Keratinocyte (primary cell): ENCODE results near the gene CCDC149. TPM values are rescaled to one million over a fixed set of nuclear protein-coding genes. Genes with fewer than 3 reads are reported as not detected.

Experiments used
- DNase-seq: peaks from one replicate; pipeline ENCODE4 v3.0.0-alpha.2; 2011; ENCODE audit warnings: low read depth, missing footprints, low spot score
- FAIRE-seq: peaks from 2 replicates; lab custom pipeline; 2011; peaks lifted over from hg19 to GRCh38; lab: Jason Lieb, UNC
- H2AFZ ChIP-seq: 2 replicates; pipeline ENCODE4 v1.6.0; 2012; ENCODE audit warnings: low read length, control low read depth, inconsistent platforms; ENCODE audit not compliant: control insufficient read depth
- H3K27ac ChIP-seq: 2 replicates; pipeline ENCODE4 v1.5.1; 2011; ENCODE audit warnings: low read length; ENCODE audit not compliant: control insufficient read depth, insufficient read depth
- H3K27me3 ChIP-seq: 3 replicates; pipeline ENCODE4 v1.6.0; 2011; ENCODE audit warnings: low read length; ENCODE audit not compliant: control insufficient read depth, insufficient read depth; ENCODE audit errors: extremely low read depth
- H3K36me3 ChIP-seq, 2 experiments: 2 replicates in 1 of 2; 3 replicates in 1 of 2; pipeline ENCODE4 v1.5.1; 2011; ENCODE audit warnings: low read length in 2 of 2, mild to moderate bottlenecking in 1 of 2; ENCODE audit not compliant: control insufficient read depth in 2 of 2, insufficient read depth in 2 of 2; ENCODE audit errors: extremely low read depth in 1 of 2
- H3K4me1 ChIP-seq: 3 replicates; pipeline ENCODE4 v1.5.1; 2011; ENCODE audit warnings: low read length; ENCODE audit not compliant: control insufficient read depth, insufficient read depth; ENCODE audit errors: extremely low read depth
- H3K4me2 ChIP-seq: 3 replicates; pipeline ENCODE4 v1.6.0; 2011; ENCODE audit warnings: low read depth, low read length; ENCODE audit not compliant: control insufficient read depth, insufficient read depth; ENCODE audit errors: extremely low read depth
- H3K4me3 ChIP-seq, 3 experiments: fragments of 200-600 bp in 1 of 3; sonication (generic) in 1 of 3; 2 replicates in 2 of 3; 3 replicates in 1 of 3; pipeline ENCODE4 v1.5.1; 2011 to 2016; ENCODE audit warnings: low read length in 3 of 3, mild to moderate bottlenecking in 3 of 3, control low read depth in 2 of 3, inconsistent platforms in 1 of 3, low read depth in 1 of 3, mixed read lengths in 1 of 3, mixed run types in 1 of 3, moderate library complexity in 1 of 3; ENCODE audit not compliant: control insufficient read depth in 2 of 3, insufficient read depth in 2 of 3; ENCODE audit errors: extremely low read depth in 1 of 3
- H3K79me2 ChIP-seq: 2 replicates; pipeline ENCODE4 v1.6.0; 2012; ENCODE audit warnings: low read length; ENCODE audit not compliant: control insufficient read depth, insufficient read depth
- H3K9ac ChIP-seq: 3 replicates; pipeline ENCODE4 v1.6.0; 2011; ENCODE audit warnings: low read length; ENCODE audit not compliant: control insufficient read depth, insufficient read depth; ENCODE audit errors: extremely low read depth
- H3K9me1 ChIP-seq: 3 replicates; pipeline ENCODE4 v1.6.0; 2011; ENCODE audit warnings: low read length; ENCODE audit not compliant: control insufficient read depth, insufficient read depth; ENCODE audit errors: extremely low read depth
- H3K9me3 ChIP-seq: 2 replicates; pipeline ENCODE4 v1.5.1; 2012; ENCODE audit warnings: low read depth, low read length; ENCODE audit not compliant: control insufficient read depth
- H4K20me1 ChIP-seq: 3 replicates; pipeline ENCODE4 v1.6.0; 2011; ENCODE audit warnings: low read length; ENCODE audit not compliant: control insufficient read depth, insufficient read depth; ENCODE audit errors: extremely low read depth
- CTCF ChIP-seq, 3 experiments: IDR thresholded peaks in 1 of 3; conservative IDR thresholded peaks in 1 of 3; optimal IDR thresholded peaks in 1 of 3; 2 replicates in 2 of 3; 3 replicates in 1 of 3; pipeline versions ENCODE3 to v1.5.1; 2011; ENCODE audit warnings: low read length in 3 of 3, mild to moderate bottlenecking in 3 of 3, moderate library complexity in 2 of 3, control low read depth in 1 of 3, inconsistent platforms in 1 of 3; ENCODE audit not compliant: insufficient read depth in 2 of 3; ENCODE audit errors: extremely low read depth in 1 of 3
- EZH2 ChIP-seq: IDR thresholded peaks from one replicate; pipeline ENCODE4 v1.6.1; 2012; ENCODE audit warnings: inconsistent platforms, mild to moderate bottlenecking, low read length, moderate library complexity
- dilution Hi-C: fragments of 300-500 bp; cut with MboI; formaldehyde crosslinking; loops from one replicate; pipeline ENCODE4 v1.7.0; 2020; ENCODE audit warnings: low sequenced_read_pairs; ENCODE audit not compliant: extremely low pct_ligation_motif_present
- polyA plus RNA-seq, 5 experiments: library from polyadenylated mRNA; depleted of rRNA in 3 of 5; stranded (reverse) in 3 of 5; stranded (forward) in 1 of 5; unstranded in 1 of 5; fragments of >200 nt; gene quantifications; 1 replicate in 1 of 5; 2 replicates in 3 of 5; 3 replicates in 1 of 5; pipeline versions ENCODE4 v1.2.1 to v1.2.3, GENCODE V29; 2011 to 2012; ENCODE audit warnings: missing spikeins in 2 of 5, low read depth in 1 of 5, low replicate concordance in 1 of 5

Gene CCDC149
- polyA plus RNA-seq, 1 donor (not counting 4 experiments of a cell fraction or from before 2014, with no cell fraction given) = 2.1 TPM

- no peaks in the 10 kb centered on the region for H3K27me3 ChIP-seq
- no peaks in the 10 kb centered on the region for H3K36me3 ChIP-seq
- H3K9me3 ChIP-seq = no peaks in the 10 kb centered on the region
- DNase-seq = no peak
- no peak for TF ChIP-seq CTCF (optimal IDR thresholded peaks at IDR 0.05 in 1 of 3, IDR thresholded peaks at IDR 0.05 in 1 of 3, conservative IDR thresholded peaks at IDR 0.05 in 1 of 3; ENCODE audit: extremely low read depth in 1 of 3, insufficient read depth in 2 of 3, low read length in 3 of 3)
- TF ChIP-seq EZH2 = no peak
- no peak for FAIRE-seq
- no peaks in the 10 kb centered on the region for H3K4me1 ChIP-seq
- H3K9ac ChIP-seq = no peak overlapping the region
- no peak overlapping the region for H3K4me2 ChIP-seq
- no peak overlapping the region for H2AFZ ChIP-seq
- no peak overlapping the region for H3K27ac ChIP-seq
- dilution Hi-C loops = no loop called here
- H3K4me3 ChIP-seq = no peak overlapping the region
- no peaks in the 10 kb centered on the region for H3K79me2 ChIP-seq
- H4K20me1 ChIP-seq = no peaks in the 10 kb centered on the region
- H3K9me1 ChIP-seq = no peaks in the 10 kb centered on the region
Measured at GRCh38 chr4:24888475-24889344, 24.1 kb downstream of the CCDC149 start.

- no peak for FAIRE-seq
- no peaks in the 10 kb centered on the region for H3K27me3 ChIP-seq
- dilution Hi-C loops = no loop called here
- no peaks in the 10 kb centered on the region for H3K4me1 ChIP-seq
- H4K20me1 ChIP-seq = no peaks in the 10 kb centered on the region
- H3K9me1 ChIP-seq = no peaks in the 10 kb centered on the region
- H3K27ac ChIP-seq = no peak overlapping the region
- no peak overlapping the region for H3K4me2 ChIP-seq
- H3K36me3 ChIP-seq = no peaks in the 10 kb centered on the region
- no peaks in the 10 kb centered on the region for H3K79me2 ChIP-seq
- no peak overlapping the region for H3K9ac ChIP-seq
- TF ChIP-seq CTCF (optimal IDR thresholded peaks at IDR 0.05 in 1 of 3, IDR thresholded peaks at IDR 0.05 in 1 of 3, conservative IDR thresholded peaks at IDR 0.05 in 1 of 3; ENCODE audit: extremely low read depth in 1 of 3, insufficient read depth in 2 of 3, low read length in 3 of 3) (no peak), EZH2 (no peak)
- no peaks in the 10 kb centered on the region for H3K9me3 ChIP-seq
- H2AFZ ChIP-seq = no peak overlapping the region
- H3K4me3 ChIP-seq = no peak overlapping the region
- no peak for DNase-seq
Measured at GRCh38 chr4:24887881-24888430, 24.9 kb downstream of the CCDC149 start.
